ENCODE measurements around the gene KRT5.

Gene KRT5

DNA sequence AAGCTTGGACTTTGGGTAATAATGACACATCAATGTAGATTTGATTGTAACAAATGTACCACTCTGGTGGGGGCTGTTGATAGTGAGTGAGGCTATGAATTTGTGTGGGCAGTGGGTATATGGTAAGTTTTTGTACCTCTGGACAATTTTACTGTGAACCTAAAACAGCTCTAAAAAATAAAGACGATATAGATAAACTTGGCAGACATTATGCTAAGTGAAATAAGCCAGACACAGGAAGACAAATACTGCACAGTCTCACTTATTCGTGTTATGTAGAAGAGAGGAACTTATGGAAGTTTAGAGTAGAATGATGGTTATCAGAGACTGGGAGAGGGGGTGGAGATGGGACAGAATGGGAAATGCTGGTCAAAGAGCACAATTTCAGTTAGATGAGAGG lies 55.3 kb downstream of the KRT5 start:
- H3K27ac ChIP-seq = no peak overlapping the region
- TF ChIP-seq, protein P1, sequence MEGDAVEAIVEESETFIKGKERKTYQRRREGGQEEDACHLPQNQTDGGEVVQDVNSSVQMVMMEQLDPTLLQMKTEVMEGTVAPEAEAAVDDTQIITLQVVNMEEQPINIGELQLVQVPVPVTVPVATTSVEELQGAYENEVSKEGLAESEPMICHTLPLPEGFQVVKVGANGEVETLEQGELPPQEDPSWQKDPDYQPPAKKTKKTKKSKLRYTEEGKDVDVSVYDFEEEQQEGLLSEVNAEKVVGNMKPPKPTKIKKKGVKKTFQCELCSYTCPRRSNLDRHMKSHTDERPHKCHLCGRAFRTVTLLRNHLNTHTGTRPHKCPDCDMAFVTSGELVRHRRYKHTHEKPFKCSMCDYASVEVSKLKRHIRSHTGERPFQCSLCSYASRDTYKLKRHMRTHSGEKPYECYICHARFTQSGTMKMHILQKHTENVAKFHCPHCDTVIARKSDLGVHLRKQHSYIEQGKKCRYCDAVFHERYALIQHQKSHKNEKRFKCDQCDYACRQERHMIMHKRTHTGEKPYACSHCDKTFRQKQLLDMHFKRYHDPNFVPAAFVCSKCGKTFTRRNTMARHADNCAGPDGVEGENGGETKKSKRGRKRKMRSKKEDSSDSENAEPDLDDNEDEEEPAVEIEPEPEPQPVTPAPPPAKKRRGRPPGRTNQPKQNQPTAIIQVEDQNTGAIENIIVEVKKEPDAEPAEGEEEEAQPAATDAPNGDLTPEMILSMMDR (conservative IDR thresholded peaks at IDR 0.05; ENCODE audit: low read depth) = no peak
- ChIA-PET CTCF (no interaction called here), POLR2A (ENCODE audit: low non-redundant PET) (no interaction called here)
- DNase-seq (ENCODE audit: low spot score) = no peak

Measured in RWPE1 (cell line).